GM12872 (cell line): ENCODE results near the gene MYEOV.

Experiments used
- CTCF ChIP-seq: IDR thresholded peaks from 3 replicates; pipeline ENCODE4 v1.5.1; 2011; ENCODE audit warnings: low read depth, mild to moderate bottlenecking, low read length, moderate library complexity; ENCODE audit not compliant: insufficient read depth

The MYEOV gene

GRCh38 chr11:69317401-69318092 lies 23.6 kb downstream of the MYEOV start:
- TF ChIP-seq CTCF, result no peak

- no peak for TF ChIP-seq CTCF
Measured at GRCh38 chr11:69318093-69318420, 24.1 kb downstream of the MYEOV start.

DNA sequence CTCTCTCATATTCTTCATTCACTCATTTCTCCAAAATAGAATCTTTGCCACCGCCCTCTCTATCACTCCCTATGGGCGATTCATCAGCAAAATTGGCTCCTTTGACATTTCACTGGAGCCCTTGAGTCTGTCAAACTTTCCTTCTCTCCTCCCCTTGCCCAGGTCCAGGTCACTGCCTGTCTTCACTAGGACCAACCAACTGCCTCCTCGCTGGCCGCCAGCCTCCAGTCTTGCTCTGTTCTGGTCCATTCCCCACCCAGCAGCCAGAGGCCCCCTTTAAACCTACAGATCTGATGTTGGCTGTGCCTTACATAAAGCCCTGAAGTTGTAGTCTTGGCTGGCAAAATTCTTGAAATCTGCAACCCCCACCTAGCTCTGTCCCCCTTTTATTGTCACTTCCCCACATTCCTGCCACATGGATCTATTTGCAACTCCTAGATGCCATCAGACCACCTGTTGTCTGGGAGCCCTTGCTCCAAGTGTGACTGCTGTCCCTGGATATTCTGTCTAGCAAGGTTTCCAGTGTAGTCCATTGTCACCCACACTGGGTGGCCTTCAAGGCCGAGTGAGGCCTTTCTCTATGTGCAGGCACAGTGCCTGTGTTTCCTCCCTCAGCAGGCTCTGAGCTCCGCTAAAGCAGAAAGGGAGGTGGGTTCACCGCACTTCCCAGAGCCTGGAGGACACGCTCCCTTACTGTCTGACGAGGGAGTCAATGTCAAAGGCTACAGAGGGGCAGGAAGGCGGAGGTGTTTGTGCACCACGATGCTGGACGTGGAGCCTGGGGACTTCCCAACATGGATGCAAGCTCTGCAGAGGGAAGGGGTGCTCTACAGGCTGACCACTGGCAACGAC lies 25.5 kb downstream of the MYEOV start:
- TF ChIP-seq CTCF, result no peak

GRCh38 chr11:69320326-69320725 lies 26.4 kb downstream of the MYEOV start:
- no peak for TF ChIP-seq CTCF

DNA sequence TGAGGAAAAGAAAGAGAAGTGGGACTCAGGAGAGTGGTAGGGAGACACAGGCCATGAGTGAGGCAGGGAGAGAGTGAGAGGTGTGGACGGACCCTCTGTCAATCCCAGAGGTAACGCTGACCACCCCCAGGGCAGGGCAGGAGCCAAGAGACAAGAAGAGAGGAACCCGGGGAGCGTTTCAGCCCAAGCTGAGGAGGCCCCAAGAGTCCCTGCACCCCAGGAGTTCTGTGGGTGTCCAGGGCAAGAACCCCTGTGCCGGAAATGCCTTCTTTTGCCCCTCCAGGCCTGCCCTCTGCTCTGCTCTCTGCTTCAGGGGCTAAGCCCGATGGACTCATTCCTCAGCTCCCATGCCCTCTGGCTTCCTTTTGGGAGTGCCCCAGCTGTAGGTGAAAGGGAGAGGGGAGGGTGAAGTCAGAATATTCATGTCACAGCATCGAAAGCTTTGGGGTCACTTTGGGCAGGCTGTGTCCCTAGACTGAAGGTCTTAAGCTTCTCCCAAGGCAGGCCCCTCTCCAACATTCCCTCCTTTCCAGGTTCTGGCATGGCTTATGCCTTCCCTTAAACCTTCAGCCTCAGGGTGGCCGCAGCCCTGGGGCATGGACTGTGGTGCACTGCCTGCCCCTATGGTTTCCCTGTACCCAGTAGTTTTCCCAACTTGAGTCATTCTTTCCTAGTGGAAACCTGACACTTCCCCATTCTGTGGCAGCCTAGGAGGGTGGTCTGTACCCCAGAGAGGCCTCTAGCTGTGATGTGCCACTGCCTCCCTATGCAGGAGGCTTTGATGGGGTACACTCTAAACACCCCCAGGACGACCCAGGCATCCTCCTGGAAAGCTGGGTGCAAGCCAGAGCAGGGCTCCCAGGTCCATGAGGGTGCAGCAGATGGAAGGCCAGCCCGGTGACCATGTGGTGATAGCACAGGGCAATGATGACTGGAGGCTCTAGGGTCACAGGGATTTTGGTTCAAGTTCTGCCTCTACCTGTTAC lies 27.1 kb downstream of the MYEOV start:
- no peak for TF ChIP-seq CTCF

DNA sequence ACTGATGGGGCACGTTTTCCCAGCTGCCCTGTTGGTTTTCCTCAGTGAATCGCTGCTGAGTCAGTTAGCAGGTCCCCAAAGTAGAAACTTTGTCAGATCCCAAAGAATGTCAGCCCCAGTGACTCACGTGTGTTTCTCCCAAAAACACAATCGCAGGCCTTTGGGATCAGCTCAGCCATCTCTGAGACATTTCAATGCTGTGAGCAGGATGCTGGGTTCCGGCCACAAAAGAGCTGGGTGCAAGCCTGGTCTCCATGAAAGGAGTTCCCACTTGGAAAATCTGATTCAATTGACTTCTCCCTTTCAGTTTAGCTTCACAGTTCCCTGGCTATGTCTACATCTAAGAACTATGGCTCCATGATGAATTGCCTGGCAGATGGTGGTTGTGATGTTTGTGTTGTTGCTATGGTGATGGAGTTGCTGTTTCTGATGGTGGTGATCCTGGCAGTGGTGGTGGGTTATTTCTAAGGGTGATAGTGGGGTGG lies 28.0 kb downstream of the MYEOV start:
- TF ChIP-seq CTCF, result no peak

DNA sequence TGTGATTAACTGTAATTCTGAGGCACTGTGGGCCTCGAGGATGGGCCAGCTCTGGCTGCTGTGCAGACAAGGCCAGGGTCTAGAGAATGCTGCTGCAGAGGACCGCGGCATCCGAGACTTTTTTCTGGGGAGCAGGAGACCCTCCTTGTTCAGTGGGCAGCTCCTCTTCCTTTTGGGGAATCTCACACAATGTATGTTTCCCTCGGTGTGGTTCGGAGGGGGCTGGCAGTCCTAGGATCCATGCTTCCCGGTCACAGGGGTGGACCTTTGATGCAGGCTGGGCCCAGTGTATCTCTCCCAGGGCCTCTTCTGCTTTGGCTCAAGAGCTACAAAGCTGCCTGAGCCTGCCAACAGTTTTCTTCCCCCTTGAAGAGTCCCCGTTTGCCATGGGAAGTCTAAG lies 31.5 kb downstream of the MYEOV start:
- TF ChIP-seq CTCF, result no peak
